ENCODE measurements around the gene ADGRG6.

ADGRG6 gene

DNA sequence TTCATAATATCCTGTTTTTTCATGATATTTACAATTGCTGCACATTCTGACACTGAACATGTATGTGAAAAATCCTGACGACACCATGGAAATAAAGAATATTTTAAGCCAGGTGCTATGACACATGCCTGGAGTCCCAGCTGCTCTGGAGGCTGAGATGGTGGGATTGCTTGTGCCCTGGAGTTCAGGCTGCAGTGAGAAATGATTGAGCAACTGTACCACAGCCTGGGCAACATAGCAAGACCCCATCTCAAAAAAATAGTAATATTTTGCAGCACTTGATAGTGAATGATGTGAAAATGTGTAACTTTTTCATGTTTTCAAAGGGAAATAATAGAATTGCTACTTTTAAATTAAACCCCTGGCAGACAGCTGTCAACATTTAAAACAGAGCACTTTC lies 137.1 kb downstream of the ADGRG6 start:
- ChIA-PET POLR2A (no interaction called here), CTCF (no interaction called here)
- TF ChIP-seq PKNOX1 (IDR thresholded peaks at IDR 0.05) (no peak), FOXM1 (IDR thresholded peaks at IDR 0.05; ENCODE audit: borderline replicate concordance) (no peak)
- DNase-seq (ENCODE audit: extremely low spot score): no peak

- ChIA-PET CTCF (no interaction called here), POLR2A (no interaction called here)
- DNase-seq (ENCODE audit: extremely low spot score): no peak
- no peak for TF ChIP-seq SP1 (IDR thresholded peaks at IDR 0.05)
- TF ChIP-seq CTBP1 (IDR thresholded peaks at IDR 0.05; ENCODE audit: borderline replicate concordance): no peak
- no peak for TF ChIP-seq BHLHE40 (IDR thresholded peaks at IDR 0.05; ENCODE audit: borderline replicate concordance)
- no peak for TF ChIP-seq LEF1 (IDR thresholded peaks at IDR 0.05; ENCODE audit: borderline replicate concordance)
- no peak for TF ChIP-seq ARNT (IDR thresholded peaks at IDR 0.05)
- no peak for TF ChIP-seq FOXA1 (IDR thresholded peaks at IDR 0.05)
Measured at GRCh38 chr6:142440600-142441293, 138.9 kb downstream of the ADGRG6 start.

DNA sequence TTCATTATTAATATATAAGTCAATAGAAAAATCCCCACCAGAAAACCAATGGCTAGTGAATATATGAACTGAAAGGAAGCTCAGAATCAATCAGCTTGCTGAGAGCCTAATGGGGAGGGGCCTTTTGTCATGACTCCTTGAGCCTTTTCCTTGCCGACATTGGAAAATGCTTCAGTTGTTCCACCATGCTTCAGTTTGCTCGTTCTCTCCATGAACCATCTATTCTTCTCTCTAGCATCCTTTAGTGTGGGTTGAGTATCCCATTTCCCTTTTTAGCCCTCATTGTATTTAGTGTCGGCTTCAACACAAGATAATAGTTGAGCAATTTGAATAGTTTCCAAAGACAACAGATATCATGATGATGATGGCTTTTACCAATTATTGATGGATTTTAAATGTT lies 139.9 kb downstream of the ADGRG6 start:
- CTCF ChIA-PET: no interaction called here
- TF ChIP-seq PKNOX1 (IDR thresholded peaks at IDR 0.05): no peak
- no peak for TF ChIP-seq FOXM1 (IDR thresholded peaks at IDR 0.05; ENCODE audit: borderline replicate concordance)
- POLR2A ChIA-PET: no interaction called here
- no peak for DNase-seq (ENCODE audit: extremely low spot score)

GRCh38 chr6:142443102-142443501 lies 141.3 kb downstream of the ADGRG6 start:
- no peak for DNase-seq (ENCODE audit: extremely low spot score)
- ChIA-PET POLR2A (no interaction called here), CTCF (no interaction called here)
- TF ChIP-seq TARDBP (IDR thresholded peaks at IDR 0.05) (no peak), CTBP1 (IDR thresholded peaks at IDR 0.05; ENCODE audit: borderline replicate concordance) (no peak), LEF1 (IDR thresholded peaks at IDR 0.05; ENCODE audit: borderline replicate concordance) (no peak), SUZ12 (IDR thresholded peaks at IDR 0.05) (no peak), HDGF (IDR thresholded peaks at IDR 0.05; ENCODE audit: borderline replicate concordance) (no peak), FOXA1 (IDR thresholded peaks at IDR 0.05) (no peak), NFRKB (IDR thresholded peaks at IDR 0.05) (no peak), PKNOX1 (IDR thresholded peaks at IDR 0.05) (no peak), ARNT (IDR thresholded peaks at IDR 0.05) (no peak), ZNF384 (IDR thresholded peaks at IDR 0.05) (no peak), FOXK2 (IDR thresholded peaks at IDR 0.05) (no peak), SP1 (IDR thresholded peaks at IDR 0.05) (no peak), ELF4 (IDR thresholded peaks at IDR 0.05) (no peak), BHLHE40 (IDR thresholded peaks at IDR 0.05; ENCODE audit: borderline replicate concordance) (no peak), L3MBTL2 (conservative IDR thresholded peaks at IDR 0.05) (no peak), FOXM1 (IDR thresholded peaks at IDR 0.05; ENCODE audit: borderline replicate concordance) (no peak)

DNA sequence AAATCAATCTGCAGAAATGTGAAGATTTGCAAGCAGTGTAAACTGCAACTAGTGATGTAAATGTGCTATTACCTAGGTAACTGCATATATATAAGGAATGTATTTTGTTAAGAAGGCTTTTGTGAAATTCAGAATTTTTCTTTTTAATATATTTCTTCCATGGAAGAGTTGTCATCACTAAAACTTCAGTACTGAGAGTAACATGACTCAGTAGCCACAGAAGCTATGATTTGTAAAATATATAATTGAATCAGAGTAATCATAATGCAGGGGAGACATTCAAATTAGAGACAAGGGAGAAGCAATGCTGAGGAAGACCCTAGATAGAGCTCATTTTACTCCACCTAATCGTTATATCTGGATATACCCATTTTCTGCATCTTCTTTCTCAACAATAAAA lies 141.7 kb downstream of the ADGRG6 start:
- DNase-seq (ENCODE audit: extremely low spot score): no peak
- ChIA-PET CTCF (no interaction called here), POLR2A (no interaction called here)
- TF ChIP-seq LEF1 (IDR thresholded peaks at IDR 0.05; ENCODE audit: borderline replicate concordance) (no peak), FOXA1 (IDR thresholded peaks at IDR 0.05) (no peak), ELF4 (IDR thresholded peaks at IDR 0.05) (no peak), FOXM1 (IDR thresholded peaks at IDR 0.05; ENCODE audit: borderline replicate concordance) (no peak), SUZ12 (IDR thresholded peaks at IDR 0.05) (no peak), ZNF384 (IDR thresholded peaks at IDR 0.05) (no peak), ARNT (IDR thresholded peaks at IDR 0.05) (no peak), TARDBP (IDR thresholded peaks at IDR 0.05) (no peak), NFRKB (IDR thresholded peaks at IDR 0.05) (no peak), SP1 (IDR thresholded peaks at IDR 0.05) (no peak), FOXK2 (IDR thresholded peaks at IDR 0.05) (no peak), CTBP1 (IDR thresholded peaks at IDR 0.05; ENCODE audit: borderline replicate concordance) (no peak), L3MBTL2 (conservative IDR thresholded peaks at IDR 0.05) (no peak), HDGF (IDR thresholded peaks at IDR 0.05; ENCODE audit: borderline replicate concordance) (no peak), BHLHE40 (IDR thresholded peaks at IDR 0.05; ENCODE audit: borderline replicate concordance) (no peak), PKNOX1 (IDR thresholded peaks at IDR 0.05) (no peak)

- ChIA-PET POLR2A (no interaction called here), CTCF (interaction anchor here (1.1 kb wide), 1 partner anchor 30 kb away, joined by 3 read pairs; no protein-coding TSS in a partner anchor)
- DNase-seq (ENCODE audit: extremely low spot score): no peak
- TF ChIP-seq LEF1 (IDR thresholded peaks at IDR 0.05; ENCODE audit: borderline replicate concordance) (no peak), TARDBP (IDR thresholded peaks at IDR 0.05) (no peak), SP1 (IDR thresholded peaks at IDR 0.05) (no peak), ZNF384 (IDR thresholded peaks at IDR 0.05) (no peak), BHLHE40 (IDR thresholded peaks at IDR 0.05; ENCODE audit: borderline replicate concordance) (no peak), SUZ12 (IDR thresholded peaks at IDR 0.05) (no peak), FOXM1 (IDR thresholded peaks at IDR 0.05; ENCODE audit: borderline replicate concordance) (no peak), PKNOX1 (IDR thresholded peaks at IDR 0.05) (no peak), HDGF (IDR thresholded peaks at IDR 0.05; ENCODE audit: borderline replicate concordance) (no peak), ARNT (IDR thresholded peaks at IDR 0.05) (no peak), FOXA1 (IDR thresholded peaks at IDR 0.05) (no peak), L3MBTL2 (conservative IDR thresholded peaks at IDR 0.05) (no peak), ELF4 (IDR thresholded peaks at IDR 0.05) (no peak), NFRKB (IDR thresholded peaks at IDR 0.05) (no peak), FOXK2 (IDR thresholded peaks at IDR 0.05) (no peak), CTBP1 (IDR thresholded peaks at IDR 0.05; ENCODE audit: borderline replicate concordance) (no peak)
Measured at GRCh38 chr6:142444376-142444775, 142.6 kb downstream of the ADGRG6 start.

All from HEK293T (cell line).